Measurements from ENCODE around the gene LPIN1.

GRCh38 chr2:11837875-11838734 is 91.7 kb downstream of the LPIN1 start:
- TF ChIP-seq, protein P1, sequence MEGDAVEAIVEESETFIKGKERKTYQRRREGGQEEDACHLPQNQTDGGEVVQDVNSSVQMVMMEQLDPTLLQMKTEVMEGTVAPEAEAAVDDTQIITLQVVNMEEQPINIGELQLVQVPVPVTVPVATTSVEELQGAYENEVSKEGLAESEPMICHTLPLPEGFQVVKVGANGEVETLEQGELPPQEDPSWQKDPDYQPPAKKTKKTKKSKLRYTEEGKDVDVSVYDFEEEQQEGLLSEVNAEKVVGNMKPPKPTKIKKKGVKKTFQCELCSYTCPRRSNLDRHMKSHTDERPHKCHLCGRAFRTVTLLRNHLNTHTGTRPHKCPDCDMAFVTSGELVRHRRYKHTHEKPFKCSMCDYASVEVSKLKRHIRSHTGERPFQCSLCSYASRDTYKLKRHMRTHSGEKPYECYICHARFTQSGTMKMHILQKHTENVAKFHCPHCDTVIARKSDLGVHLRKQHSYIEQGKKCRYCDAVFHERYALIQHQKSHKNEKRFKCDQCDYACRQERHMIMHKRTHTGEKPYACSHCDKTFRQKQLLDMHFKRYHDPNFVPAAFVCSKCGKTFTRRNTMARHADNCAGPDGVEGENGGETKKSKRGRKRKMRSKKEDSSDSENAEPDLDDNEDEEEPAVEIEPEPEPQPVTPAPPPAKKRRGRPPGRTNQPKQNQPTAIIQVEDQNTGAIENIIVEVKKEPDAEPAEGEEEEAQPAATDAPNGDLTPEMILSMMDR (IDR thresholded peaks at IDR 0.05; ENCODE audit: insufficient read depth, low read depth, low read length) = no peak
- no peak for TF ChIP-seq EZH2 (IDR thresholded peaks at IDR 0.05; ENCODE audit: insufficient read depth, low read length)
